SKM-1 (cell line): ENCODE measurements around the gene CTSH.
A peak's percentile ranks its signal among the peaks of the same experiment; 100 is the strongest.

ENCODE experiments used
- DNase-seq: peaks from one replicate; lab custom pipeline; 2025; ENCODE audit not compliant: unreplicated experiment; lab: John Stamatoyannopoulos, UW

CTSH gene

GRCh38 chr15:78977591-78978347 is 32.9 kb upstream of the CTSH start:
- DNase-seq, result no peak

GRCh38 chr15:78977091-78977571 is 32.3 kb upstream of the CTSH start:
- DNase-seq, result peak; percentile 81

GRCh38 chr15:78976691-78977090 is 31.8 kb upstream of the CTSH start:
- DNase-seq, result no peak

- no peak for DNase-seq
These were observed 29.5 kb upstream of the CTSH start for GRCh38 chr15:78974272-78974918.

- DNase-seq, result no peak
These were observed 25.0 kb upstream of the CTSH start for GRCh38 chr15:78969687-78970349.

GRCh38 chr15:78968539-78969271 is 23.9 kb upstream of the CTSH start:
- DNase-seq, result no peak

- no peak for DNase-seq
These were observed 23.3 kb upstream of the CTSH start for GRCh38 chr15:78968114-78968513.

- DNase-seq, result no peak
These were observed 15.5 kb upstream of the CTSH start for GRCh38 chr15:78960308-78960707.

- DNase-seq, result no peak
These were observed 14.5 kb upstream of the CTSH start for GRCh38 chr15:78959360-78959759.

GRCh38 chr15:78957416-78958093 is 12.7 kb upstream of the CTSH start:
- no peak for DNase-seq

- no peak for DNase-seq
These were observed 12.1 kb upstream of the CTSH start for GRCh38 chr15:78956937-78957336.

- DNase-seq, result no peak
These were observed 10.5 kb upstream of the CTSH start for GRCh38 chr15:78955355-78955754.

GRCh38 chr15:78951841-78952238 is 7.0 kb upstream of the CTSH start:
- no peak for DNase-seq

GRCh38 chr15:78950902-78951840 is 6.3 kb upstream of the CTSH start:
- DNase-seq, result no peak

GRCh38 chr15:78950343-78950742 is 5.5 kb upstream of the CTSH start:
- DNase-seq, result no peak

- no peak for DNase-seq
These were observed 4.6 kb upstream of the CTSH start for GRCh38 chr15:78949461-78949860.

- no peak for DNase-seq
These were observed 2.7 kb upstream of the CTSH start for GRCh38 chr15:78947506-78947905.

- DNase-seq, result no peak
These were observed 1.6 kb upstream of the CTSH start for GRCh38 chr15:78946493-78946892.

- DNase-seq, result no peak
These were observed 632 bp downstream of the CTSH start for GRCh38 chr15:78944202-78944625.

- DNase-seq, result no peak
These were observed 1.2 kb downstream of the CTSH start for GRCh38 chr15:78943692-78944091.
